ENCODE data around the gene TRIM14.

TRIM14 gene

DNA sequence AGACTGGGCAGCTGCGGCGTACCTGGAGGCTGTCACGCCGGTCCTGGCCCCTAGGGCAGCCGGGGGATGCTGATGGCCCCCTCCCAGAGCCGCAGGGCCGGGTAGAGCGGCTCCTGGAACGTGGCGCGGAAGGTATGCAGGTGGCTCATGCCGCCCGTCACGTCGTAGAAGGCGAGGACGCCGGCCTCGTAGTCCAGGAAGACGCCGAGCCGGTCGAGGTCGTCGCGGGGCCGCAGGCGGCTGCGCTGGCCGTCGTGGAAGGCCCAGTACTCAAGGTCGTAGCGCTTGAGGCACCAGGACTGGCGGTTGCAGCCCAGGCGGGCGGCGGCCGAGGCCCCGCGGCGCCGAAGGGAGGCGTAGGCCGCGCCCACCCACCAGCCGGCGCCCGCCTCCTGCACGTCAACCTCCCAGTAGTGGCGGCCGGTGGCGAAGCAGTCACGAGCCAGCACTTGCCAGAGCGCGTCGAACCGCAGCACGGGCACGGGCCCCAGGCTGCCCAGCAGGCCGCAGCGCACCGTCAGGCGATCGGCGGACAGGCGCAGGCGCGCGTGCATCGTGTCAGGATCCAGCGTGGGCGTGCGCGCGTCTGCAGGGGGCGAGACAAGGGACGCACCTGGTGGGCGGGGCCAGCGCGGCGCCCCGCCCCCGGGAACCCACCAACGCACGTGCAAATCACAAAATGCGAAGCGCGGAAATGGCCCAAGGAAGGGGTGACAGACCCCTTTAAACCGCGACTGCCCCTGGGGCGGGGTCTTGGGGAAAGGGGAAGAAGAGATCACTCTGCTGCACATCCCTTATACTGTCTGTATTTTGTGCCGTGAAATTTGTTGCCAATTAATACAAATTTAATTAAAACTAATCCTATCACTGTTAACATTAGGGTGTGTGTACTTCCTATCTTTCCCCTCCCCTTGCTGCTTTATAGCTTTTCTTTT lies 31.3 kb downstream of the TRIM14 start:
- no peak for FAIRE-seq
- DNase-seq (ENCODE audit: insufficient read length, low spot score): no peak
- TF ChIP-seq POLR2A (IDR thresholded peaks at IDR 0.05; ENCODE audit: low read depth, low read length) (no peak), PAX5 (IDR thresholded peaks at IDR 0.05; ENCODE audit: insufficient read depth, low read length, severe bottlenecking) (no peak), SPI1 (IDR thresholded peaks at IDR 0.05; ENCODE audit: low read depth, low read length) (no peak), POLR2AphosphoS5 (IDR thresholded peaks at IDR 0.05; ENCODE audit: low read depth, low read length) (no peak), TAF1 (IDR thresholded peaks at IDR 0.05; ENCODE audit: low read depth, low read length) (no peak), POU2F2 (IDR thresholded peaks at IDR 0.05; ENCODE audit: low read depth, low read length) (no peak)

DNA sequence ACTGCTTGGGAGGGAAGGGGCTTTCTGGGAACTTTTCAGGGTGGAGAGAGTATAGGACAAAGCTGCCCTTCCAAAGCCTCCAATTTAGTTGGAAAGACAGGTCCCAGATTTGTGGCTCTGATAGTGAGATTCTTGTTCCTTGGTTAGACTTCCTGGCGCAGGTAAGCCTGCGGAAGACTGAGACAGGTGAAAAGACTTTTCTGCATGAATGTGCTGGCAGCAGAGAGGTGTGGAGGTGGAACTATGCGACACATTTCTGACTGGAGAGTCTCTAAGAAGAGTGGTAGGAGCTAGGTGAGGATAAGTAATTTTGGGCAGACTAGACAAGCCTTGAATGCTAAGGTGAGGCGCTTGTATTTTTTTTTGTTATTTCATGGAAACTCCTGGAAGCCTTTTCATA lies 32.6 kb downstream of the TRIM14 start:
- DNase-seq (ENCODE audit: insufficient read length, low spot score) (no peak), FAIRE-seq (no peak)

DNA sequence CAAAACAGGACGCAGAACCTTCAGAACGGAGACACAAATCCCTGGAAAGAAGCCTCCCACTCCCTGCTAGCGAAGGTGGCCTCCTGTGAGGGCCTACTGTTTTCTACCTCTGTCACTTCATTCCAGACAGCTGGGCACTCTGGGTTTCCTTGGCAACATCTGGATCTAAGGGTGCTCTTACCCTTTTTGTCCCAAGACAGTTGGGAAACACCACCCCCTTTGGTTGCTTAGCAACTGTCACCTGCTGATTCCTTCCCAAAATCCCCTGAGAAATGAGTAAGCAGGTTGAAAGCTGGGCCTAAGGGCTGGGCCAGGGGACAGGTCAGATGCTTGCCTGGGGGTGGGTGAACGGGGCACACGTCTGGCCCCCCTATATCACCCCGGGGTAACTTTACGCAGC lies 33.1 kb downstream of the TRIM14 start:
- DNase-seq (ENCODE audit: insufficient read length, low spot score): no peak
- no peak for FAIRE-seq
- TF ChIP-seq POLR2A (IDR thresholded peaks at IDR 0.05; ENCODE audit: low read depth, low read length) (no peak), PAX5 (IDR thresholded peaks at IDR 0.05; ENCODE audit: insufficient read depth, low read length, severe bottlenecking) (no peak), POLR2AphosphoS5 (IDR thresholded peaks at IDR 0.05; ENCODE audit: low read depth, low read length) (no peak), POU2F2 (IDR thresholded peaks at IDR 0.05; ENCODE audit: low read depth, low read length) (no peak)

More for the DNA sequence above, 32.6 kb downstream of the TRIM14 start:
- no peak for TF ChIP-seq POU2F2 (IDR thresholded peaks at IDR 0.05; ENCODE audit: low read depth, low read length)
- TF ChIP-seq PAX5 (IDR thresholded peaks at IDR 0.05; ENCODE audit: insufficient read depth, low read length, severe bottlenecking): no peak
- TF ChIP-seq POLR2AphosphoS5 (IDR thresholded peaks at IDR 0.05; ENCODE audit: low read depth, low read length): no peak
- TF ChIP-seq SPI1 (IDR thresholded peaks at IDR 0.05; ENCODE audit: low read depth, low read length): no peak
- no peak for TF ChIP-seq POLR2A (IDR thresholded peaks at IDR 0.05; ENCODE audit: low read depth, low read length)
- no peak for TF ChIP-seq TAF1 (IDR thresholded peaks at IDR 0.05; ENCODE audit: low read depth, low read length)

DNA sequence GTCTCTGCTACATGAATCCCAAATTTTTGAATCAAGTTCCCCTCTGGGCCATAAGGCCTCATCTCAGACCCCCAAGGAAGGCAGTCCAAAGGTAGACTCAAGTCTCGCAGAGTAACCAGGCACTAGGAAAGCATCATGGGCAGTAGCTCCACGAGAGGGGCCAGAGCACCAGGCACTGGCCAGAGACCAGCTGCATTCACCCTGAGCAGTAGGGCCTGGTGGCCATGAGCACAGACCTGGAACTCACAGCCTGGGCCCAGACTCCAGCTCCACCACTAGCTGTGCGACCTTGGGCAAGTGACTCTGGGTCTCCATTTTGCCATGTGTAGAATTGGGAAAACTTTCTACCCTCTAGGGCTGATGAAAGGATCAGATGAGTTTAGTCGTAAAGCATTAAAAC lies 34.0 kb downstream of the TRIM14 start:
- FAIRE-seq (no peak), DNase-seq (ENCODE audit: insufficient read length, low spot score) (no peak)
- TF ChIP-seq TAF1 (IDR thresholded peaks at IDR 0.05; ENCODE audit: low read depth, low read length): no peak
- no peak for TF ChIP-seq PAX5 (IDR thresholded peaks at IDR 0.05; ENCODE audit: insufficient read depth, low read length, severe bottlenecking)

DNA sequence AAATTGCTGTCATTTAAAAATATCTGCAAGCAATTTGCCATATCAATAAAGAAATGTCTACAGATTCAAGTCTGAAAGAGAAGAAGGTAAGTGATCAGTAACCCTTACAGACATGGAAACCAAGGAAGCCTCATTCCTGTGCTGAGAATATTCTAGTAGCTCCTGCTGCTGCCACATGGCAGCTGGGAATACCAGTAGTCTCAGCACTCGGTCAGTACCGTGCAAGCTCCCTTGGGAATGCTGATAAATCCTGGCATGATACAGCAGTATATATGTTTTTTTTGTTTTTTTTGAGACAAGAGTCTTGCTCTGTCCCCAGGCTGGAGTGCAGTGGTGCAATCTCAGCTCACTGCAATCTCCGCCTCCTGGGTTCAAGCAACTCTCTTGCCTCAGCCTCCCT lies 34.6 kb downstream of the TRIM14 start:
- TF ChIP-seq POLR2AphosphoS5 (IDR thresholded peaks at IDR 0.05; ENCODE audit: low read depth, low read length) (no peak), POU2F2 (IDR thresholded peaks at IDR 0.05; ENCODE audit: low read depth, low read length) (no peak), POLR2A (IDR thresholded peaks at IDR 0.05; ENCODE audit: low read depth, low read length) (no peak; the same call in 1 of the 2 replicates), PAX5 (IDR thresholded peaks at IDR 0.05; ENCODE audit: insufficient read depth, low read length, severe bottlenecking) (no peak), TAF1 (IDR thresholded peaks at IDR 0.05; ENCODE audit: low read depth, low read length) (no peak), SPI1 (IDR thresholded peaks at IDR 0.05; ENCODE audit: low read depth, low read length) (no peak)
- DNase-seq (ENCODE audit: insufficient read length, low spot score) (no peak), FAIRE-seq (no peak)

DNA sequence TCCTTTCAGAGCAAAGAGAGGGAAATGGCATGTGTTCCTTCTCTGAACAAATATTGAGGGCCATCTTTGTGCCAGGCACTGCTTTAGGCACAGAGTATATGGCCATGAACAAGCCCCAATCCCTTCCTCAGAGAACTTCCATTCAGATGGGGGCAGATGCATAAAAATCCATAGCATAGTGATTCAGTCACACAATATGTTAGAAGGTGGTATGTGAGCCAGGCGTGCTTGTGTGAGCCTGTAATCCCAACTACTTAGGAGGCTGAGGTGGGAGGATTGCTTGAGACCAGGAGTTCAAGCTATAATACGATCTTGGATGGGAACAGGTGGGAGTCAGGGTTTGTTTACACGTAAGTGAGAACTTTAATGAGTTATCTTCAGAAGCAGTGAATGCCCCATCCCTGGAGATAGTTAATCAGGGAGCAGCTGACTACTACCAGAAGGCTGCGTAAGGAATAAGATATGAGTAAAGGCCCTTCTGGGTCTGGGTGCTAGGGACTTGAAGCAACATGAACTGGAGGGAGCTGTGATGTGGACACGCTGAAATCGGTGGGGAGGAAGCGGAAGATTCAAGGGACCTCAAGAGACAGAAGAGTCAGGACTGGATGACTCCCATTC lies 35.3 kb downstream of the TRIM14 start:
- TF ChIP-seq TAF1 (IDR thresholded peaks at IDR 0.05; ENCODE audit: low read depth, low read length) (no peak), SPI1 (IDR thresholded peaks at IDR 0.05; ENCODE audit: low read depth, low read length) (no peak), POLR2A (IDR thresholded peaks at IDR 0.05; ENCODE audit: low read depth, low read length) (no peak), POU2F2 (IDR thresholded peaks at IDR 0.05; ENCODE audit: low read depth, low read length) (no peak), POLR2AphosphoS5 (IDR thresholded peaks at IDR 0.05; ENCODE audit: low read depth, low read length) (no peak), PAX5 (IDR thresholded peaks at IDR 0.05; ENCODE audit: insufficient read depth, low read length, severe bottlenecking) (no peak)
- FAIRE-seq (peak; percentile 40), DNase-seq (ENCODE audit: insufficient read length, low spot score) (no peak)

DNA sequence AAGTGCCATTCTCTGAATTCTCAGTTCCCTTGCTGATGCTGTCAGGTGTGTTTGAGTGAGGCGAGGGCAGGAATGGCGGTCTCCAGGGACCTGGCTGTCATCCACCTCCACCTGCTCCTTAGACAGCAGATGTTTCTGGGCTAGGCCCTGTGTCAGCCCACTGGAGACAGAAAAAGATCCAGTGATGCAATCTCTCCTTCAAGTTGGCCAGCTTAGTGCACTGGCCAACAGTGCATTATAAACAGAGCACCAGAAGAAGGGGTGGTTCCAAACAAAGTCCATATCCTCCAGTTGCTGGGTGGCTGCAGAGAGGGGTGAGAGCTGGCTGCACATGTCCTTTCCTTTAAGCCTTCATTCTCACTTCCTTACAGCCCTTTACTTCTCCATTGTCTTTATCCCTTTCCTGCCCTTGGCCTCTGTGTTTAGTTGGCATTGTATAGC lies 35.9 kb downstream of the TRIM14 start:
- TF ChIP-seq TAF1 (IDR thresholded peaks at IDR 0.05; ENCODE audit: low read depth, low read length): no peak
- no peak for TF ChIP-seq SPI1 (IDR thresholded peaks at IDR 0.05; ENCODE audit: low read depth, low read length)
- no peak for TF ChIP-seq POLR2A (IDR thresholded peaks at IDR 0.05; ENCODE audit: low read depth, low read length)
- no peak for TF ChIP-seq POLR2AphosphoS5 (IDR thresholded peaks at IDR 0.05; ENCODE audit: low read depth, low read length)
- TF ChIP-seq PAX5 (IDR thresholded peaks at IDR 0.05; ENCODE audit: insufficient read depth, low read length, severe bottlenecking): no peak
- no peak for TF ChIP-seq POU2F2 (IDR thresholded peaks at IDR 0.05; ENCODE audit: low read depth, low read length)
- FAIRE-seq (no peak), DNase-seq (ENCODE audit: insufficient read length, low spot score) (no peak)

DNA sequence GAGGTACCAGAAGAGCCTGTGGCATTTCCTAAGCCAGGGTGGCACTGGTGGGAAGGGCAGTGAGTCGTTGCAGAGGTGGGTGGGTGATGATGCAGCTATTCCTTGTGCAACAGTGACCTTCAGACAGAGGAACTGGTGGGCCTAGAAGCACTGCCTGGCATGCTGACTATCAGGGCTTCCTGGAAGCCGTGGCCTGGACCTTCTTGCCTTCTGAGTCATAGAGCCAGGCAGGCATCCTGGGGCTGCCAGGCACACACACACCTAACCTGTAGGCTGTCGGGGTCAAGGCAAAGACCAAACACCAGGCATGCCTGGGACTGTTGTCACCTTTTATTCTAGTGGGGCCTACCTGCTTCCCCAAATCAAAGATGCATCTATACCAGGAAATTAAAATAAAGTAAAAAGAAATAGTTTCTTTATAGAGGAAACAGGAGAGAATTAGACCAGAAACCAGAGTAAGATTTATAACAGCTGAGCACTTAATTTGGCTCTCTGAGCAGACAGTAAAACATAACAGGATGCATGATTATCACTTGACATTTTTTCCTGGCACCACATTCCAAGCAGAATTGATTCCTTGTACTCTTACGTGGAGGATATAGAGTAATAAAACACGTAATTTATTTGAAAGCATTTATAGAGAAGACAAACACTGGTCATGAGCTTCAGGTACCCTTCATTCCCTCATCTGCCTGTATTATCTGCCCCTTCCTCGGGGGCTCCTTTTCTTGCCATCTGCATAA lies 37.4 kb downstream of the TRIM14 start:
- TF ChIP-seq SPI1 (IDR thresholded peaks at IDR 0.05; ENCODE audit: low read depth, low read length) (no peak), PAX5 (IDR thresholded peaks at IDR 0.05; ENCODE audit: insufficient read depth, low read length, severe bottlenecking) (no peak), POLR2AphosphoS5 (IDR thresholded peaks at IDR 0.05; ENCODE audit: low read depth, low read length) (no peak), POLR2A (IDR thresholded peaks at IDR 0.05; ENCODE audit: low read depth, low read length) (no peak), TAF1 (IDR thresholded peaks at IDR 0.05; ENCODE audit: low read depth, low read length) (no peak), POU2F2 (IDR thresholded peaks at IDR 0.05; ENCODE audit: low read depth, low read length) (no peak)
- DNase-seq (ENCODE audit: insufficient read length, low spot score): no peak
- no peak for FAIRE-seq

DNA sequence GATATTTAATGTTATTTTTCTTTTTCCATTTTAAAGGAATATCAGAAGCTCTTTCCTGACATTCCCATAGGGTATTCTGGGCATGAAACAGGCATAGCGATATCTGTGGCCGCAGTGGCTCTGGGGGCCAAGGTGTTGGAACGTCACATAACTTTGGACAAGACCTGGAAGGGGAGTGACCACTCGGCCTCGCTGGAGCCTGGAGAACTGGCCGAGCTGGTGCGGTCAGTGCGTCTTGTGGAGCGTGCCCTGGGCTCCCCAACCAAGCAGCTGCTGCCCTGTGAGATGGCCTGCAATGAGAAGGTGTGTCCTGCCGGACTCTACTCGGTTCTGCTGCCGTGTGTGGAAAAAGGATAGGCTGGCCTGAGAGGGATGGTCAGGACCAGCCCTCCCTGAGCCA lies 38.2 kb downstream of the TRIM14 start:
- TF ChIP-seq PAX5 (IDR thresholded peaks at IDR 0.05; ENCODE audit: insufficient read depth, low read length, severe bottlenecking): no peak
- TF ChIP-seq SPI1 (IDR thresholded peaks at IDR 0.05; ENCODE audit: low read depth, low read length): no peak
- TF ChIP-seq POU2F2 (IDR thresholded peaks at IDR 0.05; ENCODE audit: low read depth, low read length): no peak
- no peak for TF ChIP-seq TAF1 (IDR thresholded peaks at IDR 0.05; ENCODE audit: low read depth, low read length)
- TF ChIP-seq POLR2AphosphoS5 (IDR thresholded peaks at IDR 0.05; ENCODE audit: low read depth, low read length): no peak
- no peak for TF ChIP-seq POLR2A (IDR thresholded peaks at IDR 0.05; ENCODE audit: low read depth, low read length)
- DNase-seq (ENCODE audit: insufficient read length, low spot score) (no peak), FAIRE-seq (no peak)

Data from GM12891 (cell line).